DMS 273 (cell line): ENCODE measurements around the gene ANKRD11.
"Not testable (repeated sequence)": the region's sequence is repeated elsewhere in the genome, so short reads cannot be mapped to it uniquely, and the experiment has no call there.

Experiments
- DNase-seq: peaks from one replicate; lab custom pipeline; 2025; ENCODE audit not compliant: unreplicated experiment; lab: John Stamatoyannopoulos, UW

Gene ANKRD11

GRCh38 chr16:89318871-89319630, 171.3 kb downstream of the ANKRD11 start:
- no peak for DNase-seq

- no peak for DNase-seq
Observed at GRCh38 chr16:89318430-89318758, 172.0 kb downstream of the ANKRD11 start.

GRCh38 chr16:89317729-89318429, 172.5 kb downstream of the ANKRD11 start:
- DNase-seq, result no peak

- DNase-seq, result no peak
Observed at GRCh38 chr16:89317101-89317671, 173.2 kb downstream of the ANKRD11 start.

GRCh38 chr16:89316701-89317100, 173.7 kb downstream of the ANKRD11 start:
- DNase-seq, result no peak

GRCh38 chr16:89315791-89316581, 174.4 kb downstream of the ANKRD11 start:
- DNase-seq, result no peak

- no peak for DNase-seq
Observed at GRCh38 chr16:89315271-89315670, 175.1 kb downstream of the ANKRD11 start.

- no peak for DNase-seq
Observed at GRCh38 chr16:89314854-89315253, 175.5 kb downstream of the ANKRD11 start.

GRCh38 chr16:89314357-89314756, 176.0 kb downstream of the ANKRD11 start:
- no peak for DNase-seq

GRCh38 chr16:89313583-89313982, 176.8 kb downstream of the ANKRD11 start:
- DNase-seq, result no peak

- DNase-seq, result no peak
Observed at GRCh38 chr16:89312598-89313299, 177.6 kb downstream of the ANKRD11 start.

- no peak for DNase-seq
Observed at GRCh38 chr16:89312194-89312593, 178.2 kb downstream of the ANKRD11 start.

- no peak for DNase-seq
Observed at GRCh38 chr16:89311636-89312035, 178.7 kb downstream of the ANKRD11 start.

GRCh38 chr16:89309438-89310122, 180.8 kb downstream of the ANKRD11 start:
- no peak for DNase-seq

- DNase-seq, result no peak
Observed at GRCh38 chr16:89308391-89309333, 181.7 kb downstream of the ANKRD11 start.

- no peak for DNase-seq
Observed at GRCh38 chr16:89307421-89307805, 182.9 kb downstream of the ANKRD11 start.

- DNase-seq, result not testable (repeated sequence)
Observed at GRCh38 chr16:89306457-89307420, 183.6 kb downstream of the ANKRD11 start.
